Testis (tissue), 3 donors: ENCODE results near the gene KIF26B. TPM values are rescaled to one million over a fixed set of nuclear protein-coding genes. Genes with fewer than 3 reads are reported as not detected.

ENCODE experiments used
- DNase-seq: peaks from one replicate; pipeline ENCODE4 v3.0.0-alpha.2; 2019
- H3K27ac ChIP-seq, 2 donors: fragments of 200-600 bp; sonication (generic); one replicate each; pipeline ENCODE4 v1.5.1; 2019
- H3K27me3 ChIP-seq: fragments of 200-600 bp; sonication (generic); one replicate; pipeline ENCODE4 v1.5.1; 2019
- H3K36me3 ChIP-seq: fragments of 200-600 bp; sonication (generic); one replicate; pipeline ENCODE4 v1.5.1; 2017; ENCODE audit warnings: low read depth; ENCODE audit errors: missing control alignments
- H3K4me1 ChIP-seq: fragments of 200-600 bp; sonication (generic); one replicate; pipeline ENCODE4 v1.5.1; 2019
- H3K4me3 ChIP-seq, 2 donors: fragments of 200-600 bp; sonication (generic); one replicate each; pipeline ENCODE4 v1.5.1; 2017 to 2019
- H3K9me3 ChIP-seq: fragments of 200-600 bp; sonication (generic); one replicate; pipeline ENCODE4 v1.5.1; 2017
- POLR2A ChIP-seq: fragments of 450-650 bp; IDR thresholded peaks from one replicate; pipeline ENCODE4 v1.6.1; 2017; ENCODE audit warnings: antibody characterized with exemption, mild to moderate bottlenecking, moderate library complexity
- WGBS, 2 donors: methylation state at CpG; one replicate each; pipeline ENCODE4 v1.1.5; 2018; 5-methylcytosine and 5-hydroxymethylcytosine counted together
- intact Hi-C: fragments of 100-400 bp; cut with DNase I; formaldehyde crosslinking; loops from one replicate; pipeline ENCODE4 v1.15.1; 2023; ENCODE audit warnings: low total_unique reads
- polyA plus RNA-seq: library from polyadenylated mRNA; stranded (reverse); fragments of 350-450 nt; fragmentation: Illumina TruSeq; extraction: RNeasy Lipid Tissue Mini Kit (QIAGEN cat#74804); gene quantifications from one replicate; pipeline ENCODE4 v1.2.3, GENCODE V29; 2014; ENCODE audit warnings: low read depth, low replicate concordance; ENCODE audit not compliant: insufficient read depth
- total RNA-seq, 2 donors: library from RNA; depleted of rRNA; stranded (reverse); fragments of >200 nt; gene quantifications; one replicate each; pipeline ENCODE4 v1.2.3, GENCODE V29; 2016
- TF ChIP-seq, protein P1 (sequence below), 3 experiments: fragments of 450-650 bp in 2 of 3; fragments of 200-600 bp in 1 of 3; sonication (generic) in 1 of 3; IDR thresholded peaks; one replicate each; pipeline ENCODE4 v1.5.1; 2016 to 2019; ENCODE audit warnings: antibody characterized with exemption in 3 of 3, mild to moderate bottlenecking in 2 of 3, moderate library complexity in 1 of 3

Gene KIF26B
- total and polyA plus RNA-seq, 3 donors from 2014 or later, result 3.0 to 4.8 (median 3.1) TPM

DNA sequence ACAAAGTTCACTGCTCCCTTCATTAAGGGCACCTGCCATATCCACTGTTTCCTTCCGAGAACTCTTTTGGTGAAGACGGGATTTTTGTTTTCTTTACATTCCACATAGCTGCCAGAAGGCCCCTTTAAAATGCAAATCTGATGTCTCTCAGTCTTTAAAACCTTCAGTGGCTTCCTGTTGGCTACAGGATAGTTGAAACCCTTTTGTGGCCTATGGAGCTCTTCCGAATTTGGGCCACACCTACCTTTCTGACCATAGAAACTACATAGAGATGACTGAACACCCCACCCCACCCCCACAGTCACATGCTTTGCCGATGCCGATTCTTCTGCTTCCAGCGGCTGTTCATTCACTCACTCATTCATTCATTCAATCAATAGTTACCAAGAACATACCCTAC lies 502.6 kb downstream of the KIF26B start:
- Histone ChIP-seq H3K4me3 (no peak overlapping the region), H3K9me3 (no peaks in the 10 kb centered on the region), H3K4me1 (no peaks in the 10 kb centered on the region), H3K36me3 (no peaks in the 10 kb centered on the region), H3K27ac (no peak overlapping the region), H3K27me3 (no peaks in the 10 kb centered on the region)
- no peak for TF ChIP-seq POLR2A
- TF ChIP-seq, protein P1, sequence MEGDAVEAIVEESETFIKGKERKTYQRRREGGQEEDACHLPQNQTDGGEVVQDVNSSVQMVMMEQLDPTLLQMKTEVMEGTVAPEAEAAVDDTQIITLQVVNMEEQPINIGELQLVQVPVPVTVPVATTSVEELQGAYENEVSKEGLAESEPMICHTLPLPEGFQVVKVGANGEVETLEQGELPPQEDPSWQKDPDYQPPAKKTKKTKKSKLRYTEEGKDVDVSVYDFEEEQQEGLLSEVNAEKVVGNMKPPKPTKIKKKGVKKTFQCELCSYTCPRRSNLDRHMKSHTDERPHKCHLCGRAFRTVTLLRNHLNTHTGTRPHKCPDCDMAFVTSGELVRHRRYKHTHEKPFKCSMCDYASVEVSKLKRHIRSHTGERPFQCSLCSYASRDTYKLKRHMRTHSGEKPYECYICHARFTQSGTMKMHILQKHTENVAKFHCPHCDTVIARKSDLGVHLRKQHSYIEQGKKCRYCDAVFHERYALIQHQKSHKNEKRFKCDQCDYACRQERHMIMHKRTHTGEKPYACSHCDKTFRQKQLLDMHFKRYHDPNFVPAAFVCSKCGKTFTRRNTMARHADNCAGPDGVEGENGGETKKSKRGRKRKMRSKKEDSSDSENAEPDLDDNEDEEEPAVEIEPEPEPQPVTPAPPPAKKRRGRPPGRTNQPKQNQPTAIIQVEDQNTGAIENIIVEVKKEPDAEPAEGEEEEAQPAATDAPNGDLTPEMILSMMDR (IDR thresholded peaks at IDR 0.05), result no peak
- DNase-seq, result no peak
- WGBS, 2 donors, result 89 to 90% methylated on average over 6 of the region's 6 CpGs
- intact Hi-C loops, result no loop called here

DNA sequence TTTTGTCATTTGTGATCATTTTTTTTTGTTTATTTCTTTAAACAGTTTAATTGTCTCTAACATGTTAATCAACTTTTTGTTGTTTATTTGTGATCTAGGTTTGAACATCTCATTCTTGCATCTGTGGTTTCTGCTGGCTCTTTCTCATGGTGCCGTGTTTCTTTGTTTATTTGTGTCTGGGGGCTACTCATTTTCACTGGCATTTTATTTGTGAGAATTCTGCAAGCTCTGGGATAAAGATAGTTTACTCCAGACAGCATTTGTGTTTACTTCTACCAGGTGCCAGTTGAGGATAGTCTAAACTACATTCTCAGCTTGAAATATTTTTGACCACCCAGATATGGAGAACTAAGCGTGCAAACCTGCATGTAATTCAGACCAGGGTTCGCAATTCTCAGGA lies 508.6 kb downstream of the KIF26B start:
- H3K27ac ChIP-seq, result no peak overlapping the region

DNA sequence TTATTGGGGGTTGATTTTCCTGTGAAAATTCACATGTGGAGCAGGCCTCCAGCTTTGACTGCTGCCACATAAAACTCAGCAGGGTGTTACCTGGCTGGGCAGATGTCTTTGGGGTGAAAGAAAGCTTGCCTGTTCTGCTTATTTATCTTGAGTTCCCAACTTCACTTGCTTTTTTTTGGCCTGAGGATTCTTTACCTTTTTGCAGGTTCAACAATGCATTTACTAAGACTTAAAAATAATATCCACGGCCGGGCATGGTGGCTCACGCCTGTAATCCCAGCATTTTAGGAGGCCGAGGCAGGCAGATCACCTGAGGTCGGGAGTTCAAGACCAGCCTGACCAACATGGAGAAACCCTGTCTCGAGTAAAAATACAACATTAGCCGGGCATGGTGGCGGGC lies 509.1 kb downstream of the KIF26B start:
- H3K9me3 ChIP-seq, result no peaks in the 10 kb centered on the region
- no peak overlapping the region for H3K4me3 ChIP-seq
- no peaks in the 10 kb centered on the region for H3K36me3 ChIP-seq
- no peaks in the 10 kb centered on the region for H3K27me3 ChIP-seq
- DNase-seq, result no peak
- intact Hi-C loops, result no loop called here
- TF ChIP-seq POLR2A, result no peak
- TF ChIP-seq, protein P1 (IDR thresholded peaks at IDR 0.05), result no peak
- H3K4me1 ChIP-seq, result no peaks in the 10 kb centered on the region
- WGBS, 2 donors, result 81 to 96% methylated on average over 8 of the region's 8 CpGs
- no peak overlapping the region for H3K27ac ChIP-seq

More for the DNA sequence above, 508.6 kb downstream of the KIF26B start:
- Histone ChIP-seq H3K4me1 (no peaks in the 10 kb centered on the region), H3K4me3 (no peak overlapping the region), H3K9me3 (no peaks in the 10 kb centered on the region), H3K36me3 (no peaks in the 10 kb centered on the region), H3K27me3 (no peaks in the 10 kb centered on the region)
- TF ChIP-seq POLR2A, result no peak
- TF ChIP-seq, protein P1 (IDR thresholded peaks at IDR 0.05), result no peak
- 87 to 91% methylated on average over 3 of the region's 3 CpGs for WGBS, 2 donors
- DNase-seq, result no peak
- intact Hi-C loops, result no loop called here

DNA sequence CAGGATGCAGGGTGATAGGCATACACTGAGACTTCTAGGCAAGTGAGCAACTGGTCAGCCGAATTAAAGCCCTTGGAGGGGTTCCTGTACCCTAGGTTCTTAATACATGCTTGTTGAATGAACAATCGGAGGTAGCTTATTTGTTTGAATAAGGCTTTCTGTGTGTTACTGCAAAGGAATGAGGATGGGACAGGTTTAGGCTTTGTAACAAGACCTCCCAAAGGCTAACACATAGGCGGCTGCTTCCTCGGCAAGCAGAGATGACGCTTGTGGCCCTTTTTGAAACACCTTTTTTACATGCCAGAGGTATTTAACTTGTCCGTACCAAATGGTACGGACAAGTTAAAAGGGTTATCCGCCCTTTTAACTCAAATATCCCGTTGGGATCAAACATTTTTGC lies 511.6 kb downstream of the KIF26B start:
- Histone ChIP-seq H3K4me1 (no peaks in the 10 kb centered on the region), H3K27me3 (no peaks in the 10 kb centered on the region), H3K9me3 (no peaks in the 10 kb centered on the region), H3K36me3 (no peaks in the 10 kb centered on the region), H3K27ac (no peak overlapping the region), H3K4me3 (no peak overlapping the region)
- TF ChIP-seq, protein P1 (IDR thresholded peaks at IDR 0.05), result no peak
- no peak for TF ChIP-seq POLR2A
- intact Hi-C loops, result no loop called here
- WGBS, 2 donors, result 91 to 93% methylated on average over 9 of the region's 9 CpGs
- DNase-seq, result no peak

DNA sequence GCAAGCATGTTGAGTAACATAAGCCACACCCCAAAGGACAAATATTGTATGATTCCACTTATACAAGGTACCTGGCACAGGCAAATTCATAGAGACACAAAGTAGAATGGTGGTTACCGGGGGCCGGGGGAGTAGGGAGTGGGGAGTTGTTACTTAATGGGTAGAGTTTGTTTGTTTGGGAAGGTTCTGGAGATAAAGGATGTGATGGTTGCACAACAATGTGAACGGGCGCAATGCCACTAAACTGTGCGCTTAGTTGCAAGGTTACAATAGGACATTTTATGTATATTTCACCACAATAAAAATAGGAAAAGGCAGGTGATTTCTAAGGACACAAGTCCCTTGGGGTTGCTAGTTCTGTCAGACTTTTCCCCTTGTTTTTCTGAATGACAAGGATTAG lies 516.6 kb downstream of the KIF26B start:
- Histone ChIP-seq H3K27me3 (no peaks in the 10 kb centered on the region), H3K27ac (no peak overlapping the region), H3K36me3 (no peaks in the 10 kb centered on the region), H3K9me3 (no peaks in the 10 kb centered on the region), H3K4me1 (no peaks in the 10 kb centered on the region), H3K4me3 (no peak overlapping the region)
- DNase-seq, result no peak
- 91% methylated on average over 5 of the region's 5 CpGs for WGBS, 2 donors
- intact Hi-C loops, result no loop called here
- TF ChIP-seq, protein P1 (IDR thresholded peaks at IDR 0.05), result no peak
- TF ChIP-seq POLR2A, result no peak
